Hypothalamus (tissue), 51 donors: Measurements from ENCODE around the gene KRTAP4-5.
"Not testable (repeated sequence)": the region's sequence is repeated elsewhere in the genome, so short reads cannot be mapped to it uniquely, and the experiment has no call there.

ENCODE experiments used
- DNase-seq, 51 donors: peaks; one replicate each; lab custom pipeline; 2025; lab: John Stamatoyannopoulos, UW

Gene KRTAP4-5

DNA sequence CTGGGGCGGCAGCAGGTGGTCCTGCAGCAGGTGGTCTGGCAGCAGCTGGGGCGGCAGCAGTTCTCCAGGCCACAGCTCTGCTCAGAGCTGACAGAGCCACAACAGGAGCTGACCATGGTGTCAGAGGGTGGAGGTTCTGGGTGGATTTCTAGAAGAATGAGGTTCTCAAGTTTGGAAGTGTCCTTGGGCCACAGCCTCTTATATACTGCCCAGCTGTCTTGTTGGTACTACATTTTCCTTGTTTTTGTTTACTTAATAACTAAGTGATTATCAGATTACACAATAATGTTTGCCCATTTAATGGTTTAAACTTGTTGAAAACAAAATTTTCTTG lies at the start of gene KRTAP4-5:
Gene KRTAP4-5, minus strand, starts transcription at position 174 of the 334 bp plus-strand sequence. Its CDS starts 58 bp downstream, at position 116.
- DNase-seq = no peak

DNA sequence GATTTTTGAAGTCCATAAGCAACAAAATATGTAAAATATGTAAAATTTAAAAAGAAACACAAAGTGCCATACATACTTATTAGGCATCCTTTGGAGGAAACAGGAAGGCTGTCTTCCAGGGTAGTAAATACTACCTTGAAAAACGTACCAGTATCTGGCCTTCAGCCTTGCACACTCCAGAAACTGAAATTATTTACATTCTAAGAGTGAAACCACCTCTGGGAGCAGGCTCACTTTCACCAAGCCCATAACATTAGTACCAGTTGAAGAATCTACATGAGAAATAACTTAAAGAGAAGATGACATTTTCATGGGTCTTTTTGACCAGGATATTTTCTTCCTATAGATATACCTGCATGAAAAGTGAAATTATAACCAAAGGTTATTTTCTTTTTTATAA lies 46.4 kb upstream of the KRTAP4-5 start:
- no peak for DNase-seq

GRCh38 chr17:41190328-41190727 lies 40.7 kb upstream of the KRTAP4-5 start:
- DNase-seq = no peak

DNA sequence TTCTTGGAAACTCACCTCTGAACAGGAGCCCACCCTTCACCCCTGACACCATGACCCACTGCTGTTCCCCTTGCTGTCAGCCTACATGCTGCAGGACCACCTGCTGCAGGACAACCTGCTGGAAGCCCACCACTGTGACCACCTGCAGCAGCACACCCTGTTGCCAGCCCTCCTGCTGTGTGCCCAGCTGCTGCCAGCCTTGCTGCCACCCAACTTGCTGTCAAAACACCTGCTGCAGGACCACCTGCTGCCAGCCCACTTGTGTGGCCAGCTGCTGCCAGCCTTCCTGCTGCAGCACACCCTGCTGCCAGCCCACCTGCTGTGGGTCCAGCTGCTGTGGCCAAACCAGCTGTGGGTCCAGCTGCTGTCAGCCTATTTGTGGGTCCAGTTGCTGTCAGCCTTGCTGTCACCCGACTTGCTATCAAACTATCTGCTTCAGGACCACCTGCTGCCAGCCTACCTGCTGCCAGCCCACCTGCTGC lies 40.3 kb upstream of the KRTAP4-5 start, which contains the start of gene KRTAP9-1:
Gene KRTAP9-1, plus strand, starts transcription at position 51 of the 482 bp plus-strand sequence. Its CDS starts 0 bp downstream, at position 51.
- not testable (repeated sequence) for DNase-seq

DNA sequence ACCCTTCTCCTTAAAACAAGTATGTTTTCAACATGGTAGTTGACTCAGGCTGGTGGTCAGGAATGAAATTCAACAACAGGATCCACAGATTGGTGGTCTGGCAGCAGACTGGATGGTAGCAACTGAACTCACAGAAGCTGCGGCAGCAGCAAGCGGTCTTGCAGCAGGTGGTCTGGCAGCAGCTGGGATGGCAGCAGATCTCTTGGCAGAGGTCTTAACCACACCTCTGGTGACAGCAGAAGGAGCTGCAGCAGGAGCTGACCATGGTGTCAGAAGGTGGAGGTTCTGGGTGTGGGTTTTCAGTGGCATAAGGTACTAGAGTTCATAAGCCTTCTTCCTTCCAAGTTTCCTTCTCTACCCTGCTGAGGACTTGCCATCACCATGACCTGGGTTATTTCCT lies 37.2 kb upstream of the KRTAP4-5 start:
- DNase-seq = no peak

GRCh38 chr17:41185001-41185400 lies 35.4 kb upstream of the KRTAP4-5 start:
- DNase-seq = no peak

DNA sequence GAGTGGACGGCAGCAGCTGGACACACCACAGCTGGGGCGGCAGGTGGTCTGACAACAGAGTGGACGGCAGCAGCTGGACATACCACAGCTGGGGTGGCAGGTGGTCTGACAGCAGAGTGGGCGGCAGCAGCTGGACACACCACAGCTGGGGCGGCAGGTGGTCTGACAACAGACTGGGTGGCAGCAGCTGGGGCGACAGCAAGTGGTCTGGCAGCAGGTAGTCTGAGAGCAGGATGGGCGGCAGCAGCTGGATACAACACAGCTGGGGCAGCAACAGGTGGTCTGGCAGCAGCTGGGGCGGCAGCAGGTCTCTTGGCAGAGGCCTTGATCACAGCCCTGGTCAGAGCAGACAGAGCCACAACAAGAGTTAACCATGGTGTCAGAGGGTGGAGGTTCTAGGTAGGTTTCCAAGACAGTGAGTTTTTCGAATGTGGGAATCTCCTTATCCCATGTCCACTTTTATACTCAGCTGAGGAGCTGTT lies 34.9 kb upstream of the KRTAP4-5 start, which contains the start of gene KRTAP4-1:
Gene KRTAP4-1, minus strand, starts transcription at position 432 of the 482 bp plus-strand sequence. Its CDS starts 57 bp downstream, at position 375.
- no peak for DNase-seq

DNA sequence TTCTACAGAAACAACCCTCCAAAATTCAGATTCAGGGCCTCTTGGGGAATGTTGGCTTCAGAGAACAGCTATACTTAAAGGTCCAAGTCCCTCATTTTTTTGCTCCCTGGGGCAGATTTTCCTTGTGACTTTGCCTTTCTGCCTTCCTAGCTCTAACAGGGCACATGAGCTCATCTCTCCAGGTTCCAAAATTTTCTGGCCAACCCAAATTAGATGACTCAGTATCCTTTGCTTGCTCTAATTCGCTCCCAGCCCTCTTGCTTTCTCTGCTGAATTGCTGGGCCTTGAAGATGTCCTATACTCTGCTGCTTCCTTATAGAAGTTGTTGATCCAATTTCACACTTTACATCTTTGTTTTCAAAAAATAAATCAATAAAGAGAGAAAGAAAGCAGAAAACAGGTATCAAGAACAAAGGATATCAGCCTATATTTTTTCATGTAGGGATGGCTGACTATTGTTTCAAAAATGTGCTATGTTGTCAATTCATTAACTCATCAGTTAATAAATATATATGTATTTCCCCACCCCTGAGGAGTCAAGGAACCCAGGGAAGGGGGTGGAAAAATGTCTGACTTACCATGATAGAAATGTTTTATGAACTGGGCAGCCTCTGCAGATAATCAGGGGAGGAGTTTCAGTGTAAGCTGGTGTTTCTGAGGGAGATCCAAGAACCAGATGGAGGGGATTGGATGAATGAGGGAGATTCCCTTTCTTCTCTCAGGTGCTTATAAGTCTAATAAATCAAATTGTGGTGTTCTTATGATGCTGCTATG lies 29.4 kb upstream of the KRTAP4-5 start:
- DNase-seq = no peak

- DNase-seq = no peak
These were observed 28.7 kb upstream of the KRTAP4-5 start for GRCh38 chr17:41178341-41178740.

GRCh38 chr17:41177727-41178271 lies 28.2 kb upstream of the KRTAP4-5 start, which contains the start of gene KRTAP4-2:
Gene KRTAP4-2 (minus strand): TSS chr17:41178221. CDS start chr17:41178164, 57 bp downstream.
- DNase-seq = no peak

DNA sequence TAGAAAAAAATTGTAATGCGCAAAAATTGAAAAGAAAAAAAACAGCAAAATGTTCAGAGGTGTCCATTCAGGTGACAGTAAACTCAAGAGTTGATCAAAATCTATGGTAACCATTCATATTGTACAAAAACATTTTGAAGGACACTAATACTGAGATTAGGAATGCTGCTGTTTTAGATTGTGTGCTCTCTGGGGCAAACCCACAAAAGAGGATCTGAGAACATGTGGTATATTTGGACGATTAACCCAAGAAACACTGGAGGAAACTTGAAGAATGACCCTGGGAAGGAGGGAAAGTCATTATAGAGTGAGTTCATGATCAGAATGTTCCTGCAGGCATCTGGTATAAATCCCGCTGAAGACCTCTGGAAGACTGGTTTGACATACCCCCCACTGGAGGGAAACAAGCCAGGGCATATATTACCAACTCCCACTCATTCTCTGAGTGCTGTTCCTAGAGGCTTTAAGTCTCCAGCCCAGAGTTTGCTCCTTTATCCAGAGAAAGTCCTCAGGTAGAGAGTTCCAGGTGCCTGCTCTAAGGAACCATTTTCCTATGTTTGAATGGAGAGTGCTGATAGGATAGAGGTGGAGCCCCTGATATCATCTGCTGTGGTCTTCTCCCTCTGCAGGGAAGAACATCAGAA lies 27.2 kb upstream of the KRTAP4-5 start:
- no peak for DNase-seq

GRCh38 chr17:41171886-41172285 lies 22.3 kb upstream of the KRTAP4-5 start:
- no peak for DNase-seq

DNA sequence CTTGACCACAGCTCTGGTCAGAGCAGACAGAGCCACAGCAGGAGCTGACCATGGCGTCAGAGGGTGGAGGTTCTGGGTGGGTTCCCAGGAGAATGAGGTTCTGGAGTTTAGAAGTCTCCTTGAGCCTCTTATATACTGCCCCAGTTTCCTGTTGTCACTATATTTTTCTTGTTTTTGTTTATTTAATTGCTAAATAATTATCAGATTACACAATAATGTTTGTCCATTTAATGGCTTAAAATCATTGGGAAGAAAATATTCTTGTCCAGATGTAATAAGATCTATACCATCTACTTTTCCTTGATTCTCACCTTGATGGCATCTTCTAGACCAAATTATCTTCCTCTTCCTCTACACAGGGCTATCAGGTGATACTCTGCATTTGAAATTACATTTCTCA lies 18.5 kb upstream of the KRTAP4-5 start, which contains the start of gene KRTAP4-3:
Gene KRTAP4-3, minus strand, starts transcription at position 101 of the 400 bp plus-strand sequence. Its CDS starts 49 bp downstream, at position 52.
- DNase-seq = no peak

DNA sequence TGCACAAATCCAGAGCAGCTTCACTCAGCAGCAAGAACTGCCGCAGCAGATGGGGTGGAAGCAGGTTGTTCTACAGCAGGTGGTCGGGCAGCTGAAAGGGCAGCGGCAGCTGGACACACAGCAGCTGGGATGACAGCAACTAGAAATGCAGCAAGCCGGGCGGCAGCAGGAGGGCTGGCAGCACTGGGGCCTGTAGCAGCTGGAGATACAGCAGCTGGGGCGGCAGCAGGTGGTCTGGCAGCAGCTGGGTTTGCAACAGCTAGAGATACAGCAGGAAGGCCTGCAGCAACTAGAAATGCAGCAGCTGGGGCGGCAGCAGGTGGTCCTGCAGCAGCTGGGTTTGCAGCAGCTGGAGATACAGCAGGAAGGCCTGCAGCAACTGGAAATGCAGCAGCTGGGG lies 17.9 kb upstream of the KRTAP4-5 start:
- no peak for DNase-seq

DNA sequence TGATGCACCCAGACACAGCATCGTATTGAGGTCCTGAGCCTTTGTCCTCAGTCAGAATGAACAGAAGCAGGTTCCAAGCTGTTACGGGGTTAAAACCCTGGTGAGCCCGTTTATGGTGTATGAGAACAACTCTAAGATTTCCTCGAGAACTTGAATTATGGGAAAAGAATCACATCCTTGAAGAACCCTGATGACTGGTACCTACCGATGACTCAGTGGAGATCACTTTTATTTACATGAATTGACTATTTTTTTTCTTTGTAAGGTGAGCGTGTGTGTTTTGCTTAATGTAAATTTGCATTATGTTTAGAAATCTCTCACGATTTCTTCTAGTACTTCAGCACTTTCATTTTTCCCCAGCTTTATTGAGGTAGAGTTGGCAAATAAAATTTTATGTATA lies 14.2 kb upstream of the KRTAP4-5 start:
- no peak for DNase-seq

- no peak for DNase-seq
These were observed 11.0 kb upstream of the KRTAP4-5 start, which contains the start of gene KRTAP4-4 for GRCh38 chr17:41160648-41161047. Gene KRTAP4-4 (minus strand): TSS chr17:41160748. CDS start chr17:41160691, 57 bp downstream.

DNA sequence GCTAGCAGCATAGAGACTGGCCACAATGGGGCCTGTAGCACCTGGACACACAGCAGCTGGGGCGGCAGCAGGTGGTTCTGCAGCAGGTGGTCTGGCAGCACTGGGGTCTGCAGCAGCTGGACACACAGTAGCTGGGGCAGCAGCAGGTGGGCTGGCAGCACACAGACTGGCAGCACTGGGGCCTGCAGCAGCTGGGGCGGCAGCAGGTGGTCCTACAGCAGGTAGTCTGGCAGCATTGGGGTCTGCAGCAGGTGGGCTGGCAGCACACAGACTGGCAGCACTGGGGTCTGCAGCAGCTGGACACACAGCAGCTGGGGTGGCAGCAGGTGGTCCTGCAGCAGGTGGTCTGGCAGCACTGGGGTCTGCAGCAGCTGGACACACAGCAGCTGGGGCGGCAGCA lies 10.6 kb upstream of the KRTAP4-5 start:
- not testable (repeated sequence) for DNase-seq

- peak in 3 of 51 donors; percentile 0 to 6 (median 1) for DNase-seq
These were observed 4.2 kb upstream of the KRTAP4-5 start for GRCh38 chr17:41153856-41154255.

GRCh38 chr17:41151525-41151924 lies 1.9 kb upstream of the KRTAP4-5 start:
- DNase-seq = no peak

DNA sequence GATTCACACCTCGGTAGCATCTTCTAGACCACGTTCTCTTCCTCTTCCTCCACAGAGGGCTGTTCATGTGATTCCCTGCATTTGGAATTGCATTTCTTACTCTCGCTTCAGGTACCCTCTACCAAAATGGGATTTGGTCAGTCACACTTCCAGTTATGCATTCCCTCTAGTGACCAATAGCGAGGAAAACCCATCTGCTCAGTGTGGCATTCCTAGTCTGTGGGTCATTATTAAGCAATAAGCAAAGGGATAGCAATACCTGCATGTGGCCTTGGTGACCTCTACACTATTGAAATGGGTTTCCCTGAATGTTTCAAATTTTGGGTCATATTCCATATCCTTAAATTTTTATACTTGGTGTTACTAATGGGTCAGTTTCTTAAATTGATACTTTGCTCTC lies 401 bp upstream of the KRTAP4-5 start:
- DNase-seq = no peak
